ENCODE results near the gene CYP2C18. TPM values are rescaled to one million over a fixed set of nuclear protein-coding genes. Genes with fewer than 3 reads are reported as not detected.
A peak's percentile ranks its signal among the peaks of the same experiment; 100 is the strongest.

Gene CYP2C18
- total and polyA plus RNA-seq, 2 of the 13 experiments (the other 11 are each of a cell fraction or from before 2014, with no cell fraction given), result 0.07 TPM; not detected in 1

DNA sequence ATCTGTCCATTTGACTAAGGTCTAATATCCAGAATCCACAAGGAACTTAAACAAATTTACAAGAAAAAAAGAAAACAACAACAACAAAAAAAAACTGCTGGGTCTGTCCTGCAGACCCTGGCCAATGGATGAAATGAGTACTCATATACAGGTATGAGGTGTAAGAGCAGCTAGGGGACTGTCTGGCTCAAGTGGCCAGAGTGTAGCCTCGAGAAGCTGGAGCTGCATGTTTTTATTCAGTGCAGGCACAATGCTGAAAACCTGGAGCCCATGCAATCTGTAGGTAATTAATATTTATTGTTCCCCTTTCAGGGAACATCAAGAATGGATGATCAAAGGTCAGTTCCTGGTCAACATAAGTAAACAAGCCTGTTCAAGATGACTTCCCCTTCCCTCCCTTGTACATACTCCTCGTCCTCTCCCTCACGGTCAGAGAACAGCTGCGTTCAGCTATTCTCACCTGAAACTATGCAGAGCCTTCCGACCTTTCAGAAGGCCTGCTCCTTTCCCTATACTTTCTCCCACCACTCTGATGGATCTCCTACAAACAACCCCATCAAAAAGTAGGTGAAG is 94.4 kb downstream of the CYP2C18 start:
- Histone ChIP-seq H3K27ac (ENCODE audit: extremely low read length, insufficient read depth, low read length) (no peak overlapping the region), H3K4me2 (ENCODE audit: low read depth, low read length) (no peak overlapping the region), H3K9ac (ENCODE audit: insufficient read depth, low read depth, low read length) (no peak overlapping the region), H4K20me1 (ENCODE audit: insufficient read depth, low read length) (no peaks in the 10 kb centered on the region), H2AFZ (ENCODE audit: low read length) (no peak overlapping the region), H3K4me1 (ENCODE audit: insufficient read depth, low read length) (peaks cover 8% of the 10 kb centered on the region; the same call in 1 of the 2 replicates), H3K36me3 (replicated peaks in 1 of 2; ENCODE audit: control insufficient read depth in 1 of 2, insufficient read depth in 2 of 2, low read length in 2 of 2) (no peaks in the 10 kb centered on the region), H3K27me3 (ENCODE audit: control insufficient read depth in 1 of 2, insufficient read depth in 2 of 2, low read length in 2 of 2) (no peaks in the 10 kb centered on the region), H3K4me3 (replicated peaks in 1 of 3; ENCODE audit: insufficient read depth in 1 of 3, low read depth in 2 of 3, low read length in 3 of 3) (no peak overlapping the region), H3K9me3 (ENCODE audit: low read length) (no peaks in the 10 kb centered on the region), H3K79me2 (ENCODE audit: insufficient read depth, low read length) (no peaks in the 10 kb centered on the region)
- 0% methylated on average over 5 of the region's 5 CpGs for WGBS (ENCODE audit: low lambda C conversion rate)
- ChIA-PET POLR2A (no interaction called here), CTCF (ENCODE audit: low intra/inter-chr PET ratio, low total read pairs) (no interaction called here)
- 0 out of 2 replicates have a peak, but pooled peaks have one; percentile 18 for TF ChIP-seq FOXA3 (CRISPR knock-in tag; IDR thresholded peaks at IDR 0.05)
- TF ChIP-seq FOXA1 (IDR thresholded peaks at IDR 0.05), result no peak
- peak; percentile 33; the same call in 1 of the 2 replicates for TF ChIP-seq FOXA1 (CRISPR knock-in tag; IDR thresholded peaks at IDR 0.05)
- TF ChIP-seq POGZ (CRISPR knock-in tag; IDR thresholded peaks at IDR 0.05), result no peak
- intact Hi-C loops (cut with micrococcal nuclease; ENCODE audit: unreplicated experiment) (no loop called here), in situ Hi-C loops (cut with HindIII; ENCODE audit: extremely low pct_ligation_motif_present, low pct_unique_long_range_greater_than_20kb) (no loop called here)
- ATAC-seq (peak; percentile 64), DNase-seq (ENCODE audit: low spot score) (peak; percentile 10), FAIRE-seq (no peak)
- BruUV-seq (replicated peaks), result no TSS peak

DNA sequence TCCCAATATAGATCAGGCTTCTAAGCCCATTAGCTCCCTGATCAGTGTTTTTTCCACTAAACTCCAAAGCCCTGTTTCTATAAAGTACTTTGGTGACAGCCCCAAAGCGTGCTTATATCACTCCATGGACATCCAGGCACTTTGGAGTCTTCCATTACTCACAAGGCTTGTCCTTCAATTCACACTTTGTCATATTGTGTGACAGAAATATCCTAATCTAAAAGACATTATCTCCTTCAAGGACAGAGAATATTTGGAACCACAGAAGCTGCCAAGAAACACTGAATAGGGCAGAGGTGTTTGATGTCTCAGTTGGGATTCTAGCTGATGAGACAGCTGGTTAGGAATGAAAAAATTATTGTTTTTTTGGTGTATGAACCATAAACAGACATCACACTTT is 97.3 kb downstream of the CYP2C18 start:
- no peak overlapping the region for H3K27ac ChIP-seq (ENCODE audit: extremely low read length, insufficient read depth, low read length)
- no peak for ATAC-seq
- H3K79me2 ChIP-seq (ENCODE audit: insufficient read depth, low read length), result no peaks in the 10 kb centered on the region
- in situ Hi-C loops (cut with HindIII; ENCODE audit: extremely low pct_ligation_motif_present, low pct_unique_long_range_greater_than_20kb), result no loop called here
- WGBS (ENCODE audit: low lambda C conversion rate), result 10% methylated on average over 1 of the region's 1 CpG
- intact Hi-C loops (cut with micrococcal nuclease; ENCODE audit: unreplicated experiment), result no loop called here
- FAIRE-seq, result no peak
- H3K4me1 ChIP-seq (ENCODE audit: insufficient read depth, low read length), result peaks cover 8% of the 10 kb centered on the region; the same call in 1 of the 2 replicates
- H3K27me3 ChIP-seq (ENCODE audit: control insufficient read depth in 1 of 2, insufficient read depth in 2 of 2, low read length in 2 of 2), result no peaks in the 10 kb centered on the region
- no peaks in the 10 kb centered on the region for H3K9me3 ChIP-seq (ENCODE audit: low read length)
- TF ChIP-seq MEF2D (CRISPR knock-in tag; IDR thresholded peaks at IDR 0.05), result no peak
- ChIA-PET POLR2A (no interaction called here), CTCF (ENCODE audit: low intra/inter-chr PET ratio, low total read pairs) (no interaction called here)
- H2AFZ ChIP-seq (ENCODE audit: low read length), result no peak overlapping the region
- no peaks in the 10 kb centered on the region for H4K20me1 ChIP-seq (ENCODE audit: insufficient read depth, low read length)
- no peaks in the 10 kb centered on the region for H3K36me3 ChIP-seq (replicated peaks in 1 of 2; ENCODE audit: control insufficient read depth in 1 of 2, insufficient read depth in 2 of 2, low read length in 2 of 2)
- H3K9ac ChIP-seq (ENCODE audit: insufficient read depth, low read depth, low read length), result no peak overlapping the region
- H3K4me2 ChIP-seq (ENCODE audit: low read depth, low read length), result no peak overlapping the region
- no peak for DNase-seq (ENCODE audit: low spot score)
- H3K4me3 ChIP-seq (replicated peaks in 1 of 3; ENCODE audit: insufficient read depth in 1 of 3, low read depth in 2 of 3, low read length in 3 of 3), result no peak overlapping the region
- BruUV-seq (replicated peaks), result no TSS peak
